H54 (cell line): ENCODE measurements around the gene ALDH3A2.

Experiments
- DNase-seq: peaks from one replicate; pipeline ENCODE4 v3.0.0; 2011; ENCODE audit warnings: low spot score, mixed read lengths; ENCODE audit not compliant: insufficient read length
- FAIRE-seq: peaks from 3 replicates; lab custom pipeline; 2011; peaks lifted over from hg19 to GRCh38; lab: Jason Lieb, UNC
- POLR2A ChIP-seq: IDR thresholded peaks from 2 replicates; pipeline ENCODE4 v1.6.1; 2011; ENCODE audit warnings: low read depth, mild to moderate bottlenecking, low read length

The ALDH3A2 gene

GRCh38 chr17:19708431-19709175 lies 60.1 kb downstream of the ALDH3A2 start:
- FAIRE-seq (no peak), DNase-seq (peak; percentile 12)
- no peak for TF ChIP-seq POLR2A

- DNase-seq = peak; percentile 12
- no peak for TF ChIP-seq POLR2A
- no peak for FAIRE-seq
Measured at GRCh38 chr17:19709841-19710240, 61.3 kb downstream of the ALDH3A2 start.

- DNase-seq (peak; percentile 7), FAIRE-seq (no peak)
- no peak for TF ChIP-seq POLR2A
Measured at GRCh38 chr17:19712436-19713004, 64.0 kb downstream of the ALDH3A2 start.

- FAIRE-seq (no peak), DNase-seq (peak; percentile 45)
- no peak for TF ChIP-seq POLR2A
Measured at GRCh38 chr17:19713462-19713861, 64.9 kb downstream of the ALDH3A2 start.

GRCh38 chr17:19713901-19714361 lies 65.4 kb downstream of the ALDH3A2 start:
- no peak for FAIRE-seq
- TF ChIP-seq POLR2A = no peak
- peak; percentile 12 for DNase-seq

GRCh38 chr17:19714542-19715411 lies 66.2 kb downstream of the ALDH3A2 start:
- no peak for TF ChIP-seq POLR2A
- FAIRE-seq = no peak
- DNase-seq = peak; percentile 5

- DNase-seq = no peak
- no peak for TF ChIP-seq POLR2A
- no peak for FAIRE-seq
Measured at GRCh38 chr17:19716108-19717030, 67.8 kb downstream of the ALDH3A2 start, which contains the start of gene SLC47A2. Gene SLC47A2 (minus strand): TSS chr17:19716584. CDS start chr17:19716555, 29 bp downstream.

- no peak for DNase-seq
- TF ChIP-seq POLR2A = no peak
- FAIRE-seq = no peak
Measured at GRCh38 chr17:19717031-19717360, 68.4 kb downstream of the ALDH3A2 start.

GRCh38 chr17:19717411-19717908 lies 68.9 kb downstream of the ALDH3A2 start:
- TF ChIP-seq POLR2A = no peak
- FAIRE-seq (no peak), DNase-seq (no peak)

GRCh38 chr17:19718041-19718612 lies 69.6 kb downstream of the ALDH3A2 start:
- DNase-seq (no peak), FAIRE-seq (no peak)
- no peak for TF ChIP-seq POLR2A

- DNase-seq (no peak), FAIRE-seq (no peak)
- TF ChIP-seq POLR2A = no peak
Measured at GRCh38 chr17:19718613-19719354, 70.2 kb downstream of the ALDH3A2 start.
